Parathyroid adenoma (tissue), 2 donors: ENCODE measurements around the gene SPOCK1.

Source experiments
- H2AFZ ChIP-seq: fragments of 300-600 bp; sonication (generic); one replicate; pipeline ENCODE4 v1.7.0; 2017; ENCODE audit warnings: antibody characterized with exemption, mild to moderate bottlenecking
- H3K27ac ChIP-seq: fragments of 300-600 bp; sonication (generic); one replicate; pipeline ENCODE4 v1.7.0; 2017
- H3K27me3 ChIP-seq: fragments of 300-600 bp; sonication (generic); one replicate; pipeline ENCODE4 v1.7.0; 2017; ENCODE audit warnings: low read length; ENCODE audit not compliant: control insufficient read depth, insufficient read depth
- H3K36me3 ChIP-seq: fragments of 300-600 bp; sonication (generic); one replicate; pipeline ENCODE4 v1.7.0; 2017; ENCODE audit warnings: low read length; ENCODE audit not compliant: control insufficient read depth, insufficient read depth
- H3K4me1 ChIP-seq: fragments of 300-600 bp; sonication (generic); one replicate; pipeline ENCODE4 v1.7.0; 2017; ENCODE audit warnings: control low read depth
- H3K4me2 ChIP-seq: fragments of 300-600 bp; sonication (generic); one replicate; pipeline ENCODE4 v1.7.0; 2017; ENCODE audit warnings: low read length
- H3K4me3 ChIP-seq: fragments of 300-600 bp; sonication (generic); one replicate; pipeline ENCODE4 v1.7.0; 2017; ENCODE audit warnings: low read depth, low read length
- H3K79me2 ChIP-seq: fragments of 300-600 bp; sonication (generic); one replicate; pipeline ENCODE4 v1.7.0; 2017; ENCODE audit warnings: control low read depth
- H3K9ac ChIP-seq: fragments of 300-600 bp; sonication (generic); one replicate; pipeline ENCODE4 v1.7.0; 2017; ENCODE audit warnings: mild to moderate bottlenecking
- H3K9me3 ChIP-seq: fragments of 300-600 bp; sonication (generic); one replicate; pipeline ENCODE4 v1.7.0; 2017; ENCODE audit warnings: low read length; ENCODE audit not compliant: control insufficient read depth
- CTCF ChIP-seq: fragments of 300-600 bp; sonication (generic); IDR thresholded peaks from one replicate; pipeline ENCODE4 v1.7.0; 2017; ENCODE audit warnings: antibody characterized with exemption, mild to moderate bottlenecking
- donor health status: primary hyperparathyroidism.

SPOCK1 gene

GRCh38 chr5:137096149-137097103 is 402.7 kb downstream of the SPOCK1 start:
- no peaks in the 10 kb centered on the region for H3K4me1 ChIP-seq
- H3K9me3 ChIP-seq = no peaks in the 10 kb centered on the region
- TF ChIP-seq CTCF = no peak
- H3K79me2 ChIP-seq = no peaks in the 10 kb centered on the region
- no peaks in the 10 kb centered on the region for H3K36me3 ChIP-seq
- no peaks in the 10 kb centered on the region for H3K27me3 ChIP-seq
- no peak overlapping the region for H3K4me3 ChIP-seq
- H2AFZ ChIP-seq = no peak overlapping the region
- no peak overlapping the region for H3K4me2 ChIP-seq
- no peak overlapping the region for H3K9ac ChIP-seq
- no peak overlapping the region for H3K27ac ChIP-seq

- Histone ChIP-seq H3K36me3 (no peaks in the 10 kb centered on the region), H3K9me3 (no peaks in the 10 kb centered on the region), H3K27ac (no peak overlapping the region), H3K4me3 (no peak overlapping the region), H3K9ac (no peak overlapping the region), H3K4me1 (no peaks in the 10 kb centered on the region), H3K79me2 (no peaks in the 10 kb centered on the region), H3K27me3 (no peaks in the 10 kb centered on the region), H2AFZ (no peak overlapping the region), H3K4me2 (no peak overlapping the region)
- no peak for TF ChIP-seq CTCF
Observed at GRCh38 chr5:137095597-137095996, 403.5 kb downstream of the SPOCK1 start.

GRCh38 chr5:137092831-137093230 is 406.3 kb downstream of the SPOCK1 start:
- H3K27ac ChIP-seq = no peak overlapping the region
- peaks cover 8% of the 10 kb centered on the region for H3K4me1 ChIP-seq
- no peaks in the 10 kb centered on the region for H3K36me3 ChIP-seq
- H3K4me3 ChIP-seq = no peak overlapping the region
- no peaks in the 10 kb centered on the region for H3K27me3 ChIP-seq
- no peak overlapping the region for H3K4me2 ChIP-seq
- no peaks in the 10 kb centered on the region for H3K9me3 ChIP-seq
- TF ChIP-seq CTCF = no peak
- no peaks in the 10 kb centered on the region for H3K79me2 ChIP-seq
- no peak overlapping the region for H3K9ac ChIP-seq
- H2AFZ ChIP-seq = no peak overlapping the region

- Histone ChIP-seq H3K79me2 (no peaks in the 10 kb centered on the region), H3K36me3 (no peaks in the 10 kb centered on the region), H3K9ac (no peak overlapping the region), H3K9me3 (no peaks in the 10 kb centered on the region), H3K27me3 (no peaks in the 10 kb centered on the region), H3K4me3 (no peak overlapping the region), H3K27ac (no peak overlapping the region), H2AFZ (no peak overlapping the region), H3K4me1 (peaks cover 11% of the 10 kb centered on the region), H3K4me2 (no peak overlapping the region)
- no peak for TF ChIP-seq CTCF
Observed at GRCh38 chr5:137091472-137091871, 407.7 kb downstream of the SPOCK1 start.

GRCh38 chr5:137090721-137091120 is 408.4 kb downstream of the SPOCK1 start:
- H3K4me3 ChIP-seq = no peak overlapping the region
- H3K36me3 ChIP-seq = no peaks in the 10 kb centered on the region
- H2AFZ ChIP-seq = no peak overlapping the region
- no peaks in the 10 kb centered on the region for H3K9me3 ChIP-seq
- no peak overlapping the region for H3K9ac ChIP-seq
- peaks cover 11% of the 10 kb centered on the region for H3K4me1 ChIP-seq
- H3K27me3 ChIP-seq = no peaks in the 10 kb centered on the region
- H3K27ac ChIP-seq = no peak overlapping the region
- H3K4me2 ChIP-seq = no peak overlapping the region
- H3K79me2 ChIP-seq = no peaks in the 10 kb centered on the region
- TF ChIP-seq CTCF = no peak
